Ramos (cell line): Measurements from ENCODE around the gene PGD.
"Not testable (repeated sequence)": the region's sequence is repeated elsewhere in the genome, so short reads cannot be mapped to it uniquely, and the experiment has no call there.

Experiments
- in situ Hi-C: fragments of 300-500 bp; cut with MboI; formaldehyde crosslinking; loops from one replicate; pipeline ENCODE4 v1.14.3; 2022; ENCODE audit warnings: low sequenced_read_pairs; ENCODE audit not compliant: unreplicated experiment

The PGD gene

GRCh38 chr1:10431070-10431730 lies 32.3 kb downstream of the PGD start:
- in situ Hi-C loops: no loop called here

- in situ Hi-C loops: no loop called here
Measured at GRCh38 chr1:10432910-10433700, 34.2 kb downstream of the PGD start.

GRCh38 chr1:10433790-10434189 lies 34.9 kb downstream of the PGD start:
- in situ Hi-C loops: no loop called here

- in situ Hi-C loops: no loop called here
Measured at GRCh38 chr1:10434590-10434989, 35.7 kb downstream of the PGD start.

- in situ Hi-C loops: no loop called here
Measured at GRCh38 chr1:10437052-10437451, 38.2 kb downstream of the PGD start.

- in situ Hi-C loops: no loop called here
Measured at GRCh38 chr1:10438677-10439163, 39.9 kb downstream of the PGD start.

- in situ Hi-C loops: no loop called here
Measured at GRCh38 chr1:10440305-10440704, 41.4 kb downstream of the PGD start.

- in situ Hi-C loops: no loop called here
Measured at GRCh38 chr1:10440794-10441193, 41.9 kb downstream of the PGD start.

- in situ Hi-C loops: no loop called here
Measured at GRCh38 chr1:10444248-10444647, 45.4 kb downstream of the PGD start.

- in situ Hi-C loops: no loop called here
Measured at GRCh38 chr1:10444795-10445397, 46.0 kb downstream of the PGD start.

- in situ Hi-C loops: no loop called here
Measured at GRCh38 chr1:10446790-10447422, 48.0 kb downstream of the PGD start.

- in situ Hi-C loops: no loop called here
Measured at GRCh38 chr1:10449751-10450150, 50.9 kb downstream of the PGD start, which contains the start of gene CORT. Gene CORT (plus strand): TSS chr1:10450031. CDS start chr1:10450224, 193 bp downstream.

GRCh38 chr1:10450156-10450814 lies 51.4 kb downstream of the PGD start:
- in situ Hi-C loops: no loop called here

GRCh38 chr1:10450836-10451235 lies 52.0 kb downstream of the PGD start:
- in situ Hi-C loops: no loop called here

GRCh38 chr1:10451287-10451686 lies 52.4 kb downstream of the PGD start:
- in situ Hi-C loops: no loop called here

GRCh38 chr1:10456048-10456447 lies 57.2 kb downstream of the PGD start:
- in situ Hi-C loops: no loop called here

GRCh38 chr1:10456661-10457060 lies 57.8 kb downstream of the PGD start:
- in situ Hi-C loops: no loop called here

GRCh38 chr1:10457462-10457861 lies 58.6 kb downstream of the PGD start:
- in situ Hi-C loops: not testable (repeated sequence)

- in situ Hi-C loops: no loop called here
Measured at GRCh38 chr1:10457875-10458274, 59.0 kb downstream of the PGD start.

- in situ Hi-C loops: no loop called here
Measured at GRCh38 chr1:10459184-10459583, 60.3 kb downstream of the PGD start.
